ENCODE measurements around the gene CA12.

DNA sequence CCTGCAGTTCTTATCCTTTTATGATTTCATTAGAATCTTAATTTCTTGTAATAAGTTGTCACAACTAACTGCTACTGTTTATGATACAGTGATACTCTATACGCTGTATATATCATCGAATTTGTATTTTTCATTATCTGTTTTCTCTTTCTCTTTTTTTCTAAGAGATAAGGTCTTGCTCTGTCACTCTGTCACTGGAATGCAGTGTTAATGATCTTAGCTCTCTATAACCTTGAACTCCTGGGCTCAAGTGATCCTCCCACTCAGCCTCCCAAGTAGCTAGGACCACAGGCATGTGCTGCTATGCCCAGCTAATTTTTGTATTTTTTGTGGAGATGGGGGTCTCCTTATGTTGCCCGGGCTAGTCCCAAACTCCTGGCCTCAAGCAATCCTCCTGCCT is 89.4 kb downstream of the CA12 start:
- no peak for TF ChIP-seq EZH2 (IDR thresholded peaks at IDR 0.05)
- no peak for TF ChIP-seq POLR2AphosphoS5 (IDR thresholded peaks at IDR 0.05; ENCODE audit: borderline replicate concordance, low read depth, low read length)
- TF ChIP-seq FOXP2 (optimal IDR thresholded peaks at IDR 0.05; ENCODE audit: control extremely low read depth, extremely low read length, insufficient read depth), result no peak
